HFFc6 (cell line): Measurements from ENCODE around the gene SUDS3. TPM values are rescaled to one million over a fixed set of nuclear protein-coding genes. Genes with fewer than 3 reads are reported as not detected.
A peak's percentile ranks its signal among the peaks of the same experiment; 100 is the strongest.

Source experiments
- DNase-seq: peaks from one replicate; pipeline ENCODE4 v3.0.0-alpha.2; 2018
- H3K27ac Mint-ChIP-seq: 2 replicates; pipeline ENCODE4 v1.8.0; 2020; ENCODE audit warnings: mild to moderate bottlenecking, mixed read lengths
- H3K27me3 Mint-ChIP-seq: 2 replicates; pipeline ENCODE4 v1.8.0; 2021; ENCODE audit warnings: mild to moderate bottlenecking, moderate library complexity, mixed read lengths; ENCODE audit not compliant: insufficient read depth
- H3K36me3 Mint-ChIP-seq: 2 replicates; pipeline ENCODE4 v1.8.0; 2021; ENCODE audit warnings: low read depth, mixed read lengths
- H3K4me1 Mint-ChIP-seq: 2 replicates; pipeline ENCODE4 v1.8.0; 2020; ENCODE audit warnings: low read depth, mixed read lengths
- H3K4me3 Mint-ChIP-seq: 2 replicates; pipeline ENCODE4 v1.8.0; 2020; ENCODE audit warnings: mild to moderate bottlenecking, moderate library complexity, mixed read lengths
- H3K9me3 Mint-ChIP-seq: 2 replicates; pipeline ENCODE4 v1.8.0; 2020; ENCODE audit warnings: mild to moderate bottlenecking, mixed read lengths
- CTCF ChIP-seq: fragments of 200-600 bp; sonication (generic); IDR thresholded peaks from 2 replicates; pipeline ENCODE4 v1.5.0; 2021; ENCODE audit warnings: antibody characterized with exemption, mild to moderate bottlenecking
- total RNA-seq, 6 experiments: library from RNA; stranded (reverse); fragmentation: NEBNext Ultra II Directional; extraction: Animal tissue kit (Norgen Biotek cat#: 25700); gene quantifications; 2 replicates in 1 of 6; 3 replicates in 5 of 6; pipeline ENCODE4 v1.2.3, GENCODE V29; 2021

SUDS3 gene
- total RNA-seq, 6 experiments from 2014 or later, result 20.5 to 23.4 (median 22.8) TPM

DNA sequence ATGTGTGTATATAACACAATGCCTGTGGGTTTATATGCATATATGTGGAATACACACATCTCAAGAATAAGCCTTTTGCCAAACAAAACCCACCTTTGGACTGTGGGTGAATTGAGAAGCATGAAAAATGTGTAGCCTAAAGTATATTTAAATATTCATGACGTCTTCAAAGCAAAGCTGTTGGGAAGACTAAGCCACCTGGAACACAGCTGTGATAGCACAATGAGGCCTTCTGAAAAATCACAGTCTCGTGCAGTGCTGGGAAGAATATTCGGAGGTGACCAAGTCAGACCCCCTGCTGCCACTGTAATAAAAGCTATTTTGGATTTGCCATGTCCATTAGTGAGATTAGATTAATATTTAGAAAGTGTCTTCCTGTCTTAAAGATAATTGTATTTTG, 51.5 kb downstream of the SUDS3 start:
- no peak for TF ChIP-seq CTCF
- peaks cover 5% of the 10 kb centered on the region; the same call in 1 of the 2 replicates for H3K9me3 Mint-ChIP-seq
- peaks cover 20% of the 10 kb centered on the region for H3K36me3 Mint-ChIP-seq
- H3K4me3 Mint-ChIP-seq, result no peak overlapping the region
- DNase-seq, result no peak
- H3K27me3 Mint-ChIP-seq, result no peaks in the 10 kb centered on the region
- no peak overlapping the region for H3K27ac Mint-ChIP-seq
- H3K4me1 Mint-ChIP-seq, result peaks cover 60% of the 10 kb centered on the region

GRCh38 chr12:118428643-118429042, 52.3 kb downstream of the SUDS3 start:
- H3K27ac Mint-ChIP-seq, result no peak overlapping the region
- no peak for DNase-seq
- no peak overlapping the region for H3K4me3 Mint-ChIP-seq
- H3K36me3 Mint-ChIP-seq, result peaks cover 20% of the 10 kb centered on the region
- peaks cover 61% of the 10 kb centered on the region for H3K4me1 Mint-ChIP-seq
- no peaks in the 10 kb centered on the region for H3K27me3 Mint-ChIP-seq
- no peak for TF ChIP-seq CTCF
- peaks cover 5% of the 10 kb centered on the region; the same call in 1 of the 2 replicates for H3K9me3 Mint-ChIP-seq

DNA sequence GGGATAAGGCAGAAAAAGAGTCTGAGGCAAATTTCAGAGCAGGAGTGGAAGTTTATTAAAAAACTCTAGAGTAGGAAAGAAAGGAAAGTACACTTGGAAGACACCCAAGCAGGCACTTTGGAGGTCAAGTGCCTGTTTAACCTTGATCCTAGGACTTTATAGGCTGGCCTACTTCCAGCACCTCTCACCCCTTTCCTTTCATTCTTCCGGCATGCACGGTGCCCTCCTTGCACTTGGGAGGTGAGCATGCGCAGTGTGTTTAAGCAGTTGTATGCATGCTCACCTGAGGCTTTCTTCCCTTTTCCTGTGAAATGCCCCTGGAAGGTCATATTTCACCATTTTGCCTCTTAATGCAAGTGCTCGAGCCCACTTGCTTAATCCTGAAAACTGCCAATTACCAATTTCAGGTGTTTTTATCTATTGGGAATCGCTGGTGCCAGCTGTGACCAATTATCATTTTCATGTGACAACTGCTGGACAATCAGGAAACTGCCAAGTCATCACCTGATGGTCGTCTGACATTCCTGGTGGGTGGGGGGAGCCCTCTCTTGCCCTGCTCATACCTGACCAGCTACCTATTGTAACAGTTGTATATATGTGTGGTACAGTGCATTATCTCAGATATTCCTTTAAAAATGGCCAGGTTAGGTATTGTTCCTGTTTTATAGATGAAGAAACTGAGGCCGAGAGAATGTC, 53.5 kb downstream of the SUDS3 start:
- H3K4me3 Mint-ChIP-seq, result no peak overlapping the region
- peaks cover 20% of the 10 kb centered on the region for H3K36me3 Mint-ChIP-seq
- no peak for DNase-seq
- TF ChIP-seq CTCF, result no peak
- H3K4me1 Mint-ChIP-seq, result peaks cover 62% of the 10 kb centered on the region
- peaks cover 5% of the 10 kb centered on the region; the same call in 1 of the 2 replicates for H3K9me3 Mint-ChIP-seq
- H3K27ac Mint-ChIP-seq, result peak overlapping the region; percentile 18; the same call in 1 of the 2 replicates
- no peaks in the 10 kb centered on the region for H3K27me3 Mint-ChIP-seq

- peaks cover 18% of the 10 kb centered on the region for H3K36me3 Mint-ChIP-seq
- no peak overlapping the region for H3K4me3 Mint-ChIP-seq
- peaks cover 62% of the 10 kb centered on the region for H3K4me1 Mint-ChIP-seq
- peak; percentile 11 for DNase-seq
- no peak for TF ChIP-seq CTCF
- no peaks in the 10 kb centered on the region for H3K27me3 Mint-ChIP-seq
- peak overlapping the region; percentile 32; the same call in 1 of the 2 replicates for H3K27ac Mint-ChIP-seq
- peaks cover 5% of the 10 kb centered on the region; the same call in 1 of the 2 replicates for H3K9me3 Mint-ChIP-seq
These were observed 54.2 kb downstream of the SUDS3 start for GRCh38 chr12:118430516-118430915.

DNA sequence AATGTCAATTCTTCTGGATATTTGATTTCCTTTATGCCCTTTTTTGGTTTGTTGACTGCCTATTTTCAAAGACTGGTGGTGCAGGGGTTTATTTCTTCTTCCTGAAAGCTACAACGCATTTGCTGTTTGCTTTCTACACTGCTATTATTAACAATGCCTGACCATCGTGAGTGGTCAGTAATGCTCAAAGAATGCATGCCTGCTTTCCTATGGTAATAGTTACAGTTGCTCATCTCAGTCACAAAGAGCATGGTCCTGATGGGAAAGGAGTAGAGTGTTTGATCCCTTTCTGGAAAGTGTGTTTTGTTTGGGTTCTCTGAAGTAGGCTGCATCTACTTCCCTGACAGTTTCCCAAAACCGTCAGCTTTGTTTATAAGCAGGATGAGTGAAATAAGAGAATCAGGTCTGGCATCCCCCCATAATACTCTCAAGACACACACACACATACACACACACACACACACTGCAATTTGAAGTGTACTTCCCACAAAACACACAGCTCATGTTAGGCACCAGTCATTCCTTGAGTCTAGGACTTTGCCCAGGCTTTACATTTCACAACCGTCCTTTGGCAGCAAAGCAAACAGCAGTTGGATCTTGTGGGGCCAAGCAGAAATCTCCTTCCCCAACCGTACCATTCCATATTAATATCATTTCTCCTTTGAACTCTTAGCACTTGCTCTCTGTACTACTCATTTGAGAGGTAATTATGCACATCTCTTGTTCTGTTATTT, 56.6 kb downstream of the SUDS3 start:
- Mint-ChIP-seq H3K4me1 (peaks cover 80% of the 10 kb centered on the region), H3K9me3 (no peaks in the 10 kb centered on the region), H3K27ac (peak overlapping the region; percentile 78), H3K27me3 (no peaks in the 10 kb centered on the region), H3K36me3 (peaks cover 4% of the 10 kb centered on the region; the same call in 1 of the 2 replicates), H3K4me3 (peak overlapping the region; percentile 60)
- DNase-seq, result peak; percentile 74
- no peak for TF ChIP-seq CTCF
